ENCODE data around the gene LINC00632. TPM values are rescaled to one million over a fixed set of nuclear protein-coding genes. Genes with fewer than 3 reads are reported as not detected.
A peak's percentile ranks its signal among the peaks of the same experiment; 100 is the strongest.

LINC00632 gene
- total RNA-seq, 1 donor from 2014 or later, result 626 TPM

DNA sequence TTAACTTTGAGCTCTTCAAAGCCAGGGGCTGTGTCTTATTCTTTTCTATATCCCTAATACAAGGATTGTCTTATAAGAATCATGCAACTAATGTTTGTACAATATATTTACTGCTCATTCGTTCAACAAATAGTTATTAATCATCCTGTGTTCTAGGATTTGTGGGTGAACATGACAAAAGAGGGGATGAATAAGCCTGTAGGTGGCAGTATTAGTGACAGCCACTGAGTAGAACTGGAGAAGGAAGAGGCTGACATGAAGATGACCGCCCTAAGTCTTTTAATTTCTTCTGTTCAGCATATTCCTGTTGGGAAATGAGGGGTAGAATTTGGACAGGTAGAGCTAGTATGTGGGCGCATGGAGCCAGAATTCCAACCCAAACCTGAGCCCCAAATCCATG is 11.9 kb upstream of the LINC00632 start:
- DNase-seq (ENCODE audit: low spot score), result no peak
- Mint-ChIP-seq H3K4me3 (ENCODE audit: unreplicated experiment) (no peak overlapping the region), H3K36me3 (ENCODE audit: low read depth) (no peaks in the 10 kb centered on the region), H3K27me3 (ENCODE audit: low read depth) (no peaks in the 10 kb centered on the region), H3K9me3 (ENCODE audit: low read depth) (peaks cover 8% of the 10 kb centered on the region), H3K27ac (ENCODE audit: unreplicated experiment) (no peak overlapping the region), H3K4me1 (ENCODE audit: low read depth) (peaks cover 4% of the 10 kb centered on the region)
- TF ChIP-seq, protein P1, sequence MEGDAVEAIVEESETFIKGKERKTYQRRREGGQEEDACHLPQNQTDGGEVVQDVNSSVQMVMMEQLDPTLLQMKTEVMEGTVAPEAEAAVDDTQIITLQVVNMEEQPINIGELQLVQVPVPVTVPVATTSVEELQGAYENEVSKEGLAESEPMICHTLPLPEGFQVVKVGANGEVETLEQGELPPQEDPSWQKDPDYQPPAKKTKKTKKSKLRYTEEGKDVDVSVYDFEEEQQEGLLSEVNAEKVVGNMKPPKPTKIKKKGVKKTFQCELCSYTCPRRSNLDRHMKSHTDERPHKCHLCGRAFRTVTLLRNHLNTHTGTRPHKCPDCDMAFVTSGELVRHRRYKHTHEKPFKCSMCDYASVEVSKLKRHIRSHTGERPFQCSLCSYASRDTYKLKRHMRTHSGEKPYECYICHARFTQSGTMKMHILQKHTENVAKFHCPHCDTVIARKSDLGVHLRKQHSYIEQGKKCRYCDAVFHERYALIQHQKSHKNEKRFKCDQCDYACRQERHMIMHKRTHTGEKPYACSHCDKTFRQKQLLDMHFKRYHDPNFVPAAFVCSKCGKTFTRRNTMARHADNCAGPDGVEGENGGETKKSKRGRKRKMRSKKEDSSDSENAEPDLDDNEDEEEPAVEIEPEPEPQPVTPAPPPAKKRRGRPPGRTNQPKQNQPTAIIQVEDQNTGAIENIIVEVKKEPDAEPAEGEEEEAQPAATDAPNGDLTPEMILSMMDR (IDR thresholded peaks at IDR 0.05), result peak; percentile 45

DNA sequence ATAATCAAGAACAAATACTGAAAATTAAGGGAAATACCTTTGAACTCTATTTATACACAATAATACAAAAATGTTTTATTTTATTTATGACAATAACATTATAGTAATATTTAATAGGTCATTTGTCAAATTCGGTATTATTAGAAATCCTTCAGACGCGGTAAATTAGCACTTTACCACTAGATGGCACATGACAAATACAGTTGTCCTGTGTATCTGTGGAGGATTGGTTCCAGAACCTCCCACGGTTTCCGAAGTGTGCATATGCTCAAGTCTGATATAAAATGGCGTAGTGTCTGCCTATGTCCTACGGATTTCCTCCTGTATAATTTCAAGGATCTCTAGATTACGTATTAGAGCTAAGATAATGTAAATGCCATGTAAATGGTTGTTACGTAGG is 8.1 kb upstream of the LINC00632 start:
- TF ChIP-seq, protein P1 (IDR thresholded peaks at IDR 0.05), result peak; percentile 80
- no peaks in the 10 kb centered on the region for H3K27me3 Mint-ChIP-seq (ENCODE audit: low read depth)
- no peak for DNase-seq (ENCODE audit: low spot score)
- H3K4me1 Mint-ChIP-seq (ENCODE audit: low read depth), result peaks cover 4% of the 10 kb centered on the region
- H3K9me3 Mint-ChIP-seq (ENCODE audit: low read depth), result peaks cover 3% of the 10 kb centered on the region
- no peaks in the 10 kb centered on the region for H3K36me3 Mint-ChIP-seq (ENCODE audit: low read depth)
- H3K27ac Mint-ChIP-seq (ENCODE audit: unreplicated experiment), result no peak overlapping the region
- no peak overlapping the region for H3K4me3 Mint-ChIP-seq (ENCODE audit: unreplicated experiment)

DNA sequence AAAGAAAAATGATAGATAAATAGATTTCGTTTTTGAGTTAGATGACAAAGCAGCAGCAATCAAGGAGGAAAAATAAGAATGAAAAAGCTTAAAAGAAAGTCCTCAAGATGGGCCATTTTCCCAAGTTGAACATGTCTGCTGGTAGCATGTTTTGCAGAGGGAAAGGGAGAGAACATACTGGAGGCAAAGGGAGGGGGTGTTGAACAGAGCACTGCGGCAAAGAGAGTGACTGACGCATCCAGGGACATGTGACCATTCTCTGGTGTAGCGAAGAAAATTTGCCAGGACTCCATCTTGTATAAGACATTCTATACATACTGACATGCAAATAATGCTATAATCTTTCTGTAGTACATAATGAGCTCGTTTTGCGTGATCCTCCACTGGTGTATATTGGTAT is 1.2 kb downstream of the LINC00632 start:
- peaks cover 20% of the 10 kb centered on the region for H3K4me1 Mint-ChIP-seq (ENCODE audit: low read depth)
- TF ChIP-seq, protein P1 (IDR thresholded peaks at IDR 0.05), result no peak
- no peaks in the 10 kb centered on the region for H3K36me3 Mint-ChIP-seq (ENCODE audit: low read depth)
- H3K27me3 Mint-ChIP-seq (ENCODE audit: low read depth), result peaks cover 4% of the 10 kb centered on the region
- DNase-seq (ENCODE audit: low spot score), result no peak
- H3K27ac Mint-ChIP-seq (ENCODE audit: unreplicated experiment), result no peak overlapping the region
- H3K4me3 Mint-ChIP-seq (ENCODE audit: unreplicated experiment), result peak overlapping the region; percentile 57
- H3K9me3 Mint-ChIP-seq (ENCODE audit: low read depth), result no peaks in the 10 kb centered on the region

DNA sequence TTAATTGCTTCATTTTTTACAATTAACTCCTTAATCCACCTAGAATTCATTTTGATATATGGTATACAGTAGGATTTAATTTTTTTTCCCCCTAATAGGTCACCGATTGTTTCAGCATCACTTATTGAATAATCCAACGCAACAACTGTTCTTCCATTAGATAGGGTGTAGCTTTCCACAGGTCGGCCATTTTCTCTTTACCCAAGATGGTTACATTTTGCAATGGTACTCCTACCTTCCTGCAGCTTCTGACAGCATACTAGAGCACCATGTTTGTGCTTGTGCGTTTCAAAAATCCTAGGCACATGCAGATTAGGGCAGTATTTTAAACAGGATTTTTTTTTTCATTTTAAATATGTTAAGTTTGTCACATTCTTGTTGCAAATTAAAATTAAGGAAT is 2.3 kb downstream of the LINC00632 start:
- TF ChIP-seq, protein P1 (IDR thresholded peaks at IDR 0.05), result no peak
- peaks cover 4% of the 10 kb centered on the region for H3K27me3 Mint-ChIP-seq (ENCODE audit: low read depth)
- H3K4me3 Mint-ChIP-seq (ENCODE audit: unreplicated experiment), result no peak overlapping the region
- DNase-seq (ENCODE audit: low spot score), result no peak
- no peak overlapping the region for H3K27ac Mint-ChIP-seq (ENCODE audit: unreplicated experiment)
- H3K36me3 Mint-ChIP-seq (ENCODE audit: low read depth), result no peaks in the 10 kb centered on the region
- H3K9me3 Mint-ChIP-seq (ENCODE audit: low read depth), result no peaks in the 10 kb centered on the region
- H3K4me1 Mint-ChIP-seq (ENCODE audit: low read depth), result peaks cover 20% of the 10 kb centered on the region

DNA sequence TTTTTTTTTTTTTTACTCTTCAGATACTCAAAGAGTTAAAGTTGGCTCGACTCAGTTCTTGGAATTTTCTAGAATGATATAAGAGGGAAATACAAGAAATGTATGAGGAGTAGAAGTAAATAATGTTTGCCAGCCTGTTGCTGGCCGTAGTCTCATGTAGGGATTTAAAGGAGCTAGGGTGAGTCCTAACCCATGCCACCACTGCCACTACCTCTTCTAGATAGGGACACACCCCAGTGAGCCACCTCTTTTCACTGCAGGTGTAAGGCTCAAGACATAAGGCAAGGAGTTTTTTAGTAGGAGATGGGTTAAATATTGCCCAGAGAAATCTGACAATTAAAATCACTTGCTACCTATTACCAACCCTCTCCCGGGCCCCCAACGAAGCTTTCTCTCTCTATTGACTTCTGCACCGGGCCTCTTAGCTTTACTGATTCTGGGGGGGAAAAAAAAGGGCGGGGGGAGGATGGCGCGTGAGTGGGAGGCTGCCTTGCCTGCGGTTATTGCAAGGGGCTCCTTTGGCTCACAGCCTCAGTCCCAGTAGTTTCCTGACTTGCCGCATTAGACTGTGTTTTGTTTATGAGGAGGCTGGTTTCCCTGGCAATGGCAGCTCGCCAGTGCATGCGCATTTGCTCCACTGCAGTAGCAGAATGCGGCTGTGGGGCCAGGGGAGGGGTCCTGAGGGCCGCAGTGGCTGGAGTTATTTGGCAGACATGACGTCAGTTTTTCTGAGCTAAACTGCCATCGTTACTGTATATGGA is 3.0 kb downstream of the LINC00632 start:
- TF ChIP-seq, protein P1 (IDR thresholded peaks at IDR 0.05), result no peak
- H3K4me3 Mint-ChIP-seq (ENCODE audit: unreplicated experiment), result peak overlapping the region; percentile 67
- peaks cover 4% of the 10 kb centered on the region for H3K27me3 Mint-ChIP-seq (ENCODE audit: low read depth)
- DNase-seq (ENCODE audit: low spot score), result no peak
- H3K27ac Mint-ChIP-seq (ENCODE audit: unreplicated experiment), result no peak overlapping the region
- H3K4me1 Mint-ChIP-seq (ENCODE audit: low read depth), result peaks cover 20% of the 10 kb centered on the region
- H3K36me3 Mint-ChIP-seq (ENCODE audit: low read depth), result no peaks in the 10 kb centered on the region
- no peaks in the 10 kb centered on the region for H3K9me3 Mint-ChIP-seq (ENCODE audit: low read depth)

Measured in chondrocyte (in vitro differentiated cells).